Measurements from ENCODE around the gene JARID2.

GRCh38 chr6:15473741-15474161 is 227.9 kb downstream of the JARID2 start:
- TF ChIP-seq CTCF (IDR thresholded peaks at IDR 0.05) = no peak
- TF ChIP-seq PBX3 (IDR thresholded peaks at IDR 0.05) = no peak
- TF ChIP-seq RAD21 (IDR thresholded peaks at IDR 0.05; ENCODE audit: low read length) = no peak
- TF ChIP-seq TAF1 (IDR thresholded peaks at IDR 0.05; ENCODE audit: borderline replicate concordance, low read depth, low read length) = no peak
- TF ChIP-seq TEAD4 (IDR thresholded peaks at IDR 0.05; ENCODE audit: borderline replicate concordance, insufficient read depth) = no peak
- no peak for TF ChIP-seq CHD2 (IDR thresholded peaks at IDR 0.05; ENCODE audit: low read length, partially characterized antibody)
- TF ChIP-seq SIN3A (IDR thresholded peaks at IDR 0.05; ENCODE audit: borderline replicate concordance, low read depth, low read length) = no peak
- no peak for TF ChIP-seq NRF1 (IDR thresholded peaks at IDR 0.05; ENCODE audit: low read depth, low read length)
- no peak for TF ChIP-seq MAX (IDR thresholded peaks at IDR 0.05; ENCODE audit: low read depth)

Measured in SK-N-SH (cell line).